DND-41 (cell line): ENCODE data around the gene SRRM5.
"Not testable (repeated sequence)": the region's sequence is repeated elsewhere in the genome, so short reads cannot be mapped to it uniquely, and the experiment has no call there.

Source experiments
- EZH2 ChIP-seq: IDR thresholded peaks from 3 replicates; pipeline ENCODE4 v1.6.1; 2012; ENCODE audit warnings: borderline replicate concordance, low read depth, mild to moderate bottlenecking, moderate library complexity, low read length, inconsistent platforms; ENCODE audit not compliant: severe bottlenecking
- TF ChIP-seq, protein P1 (sequence below): IDR thresholded peaks from 2 replicates; pipeline ENCODE4 v1.5.1; 2012; ENCODE audit warnings: borderline replicate concordance, low read length, moderate library complexity, mild to moderate bottlenecking; ENCODE audit not compliant: poor library complexity, severe bottlenecking; ENCODE audit errors: extremely low read depth

DNA sequence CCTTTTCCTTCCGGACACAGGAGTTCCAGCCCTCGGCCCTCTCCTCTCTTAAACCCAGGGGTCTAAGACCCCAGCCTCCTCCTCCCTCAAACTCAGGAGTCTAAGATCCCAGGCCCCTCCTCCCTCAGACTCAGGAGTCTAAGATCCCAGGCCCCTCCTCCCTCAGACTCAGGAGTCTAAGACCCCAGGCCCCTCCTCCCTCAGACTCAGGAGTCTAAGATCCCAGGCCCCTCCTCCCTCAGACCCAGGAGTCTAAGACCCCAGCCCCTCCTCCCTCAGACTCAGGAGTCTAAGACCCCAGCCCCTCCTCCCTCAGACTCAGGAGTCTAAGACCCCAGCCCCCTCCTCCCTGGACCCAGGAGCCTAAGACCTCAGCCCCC is 23.7 kb downstream of the SRRM5 start:
- TF ChIP-seq, protein P1, sequence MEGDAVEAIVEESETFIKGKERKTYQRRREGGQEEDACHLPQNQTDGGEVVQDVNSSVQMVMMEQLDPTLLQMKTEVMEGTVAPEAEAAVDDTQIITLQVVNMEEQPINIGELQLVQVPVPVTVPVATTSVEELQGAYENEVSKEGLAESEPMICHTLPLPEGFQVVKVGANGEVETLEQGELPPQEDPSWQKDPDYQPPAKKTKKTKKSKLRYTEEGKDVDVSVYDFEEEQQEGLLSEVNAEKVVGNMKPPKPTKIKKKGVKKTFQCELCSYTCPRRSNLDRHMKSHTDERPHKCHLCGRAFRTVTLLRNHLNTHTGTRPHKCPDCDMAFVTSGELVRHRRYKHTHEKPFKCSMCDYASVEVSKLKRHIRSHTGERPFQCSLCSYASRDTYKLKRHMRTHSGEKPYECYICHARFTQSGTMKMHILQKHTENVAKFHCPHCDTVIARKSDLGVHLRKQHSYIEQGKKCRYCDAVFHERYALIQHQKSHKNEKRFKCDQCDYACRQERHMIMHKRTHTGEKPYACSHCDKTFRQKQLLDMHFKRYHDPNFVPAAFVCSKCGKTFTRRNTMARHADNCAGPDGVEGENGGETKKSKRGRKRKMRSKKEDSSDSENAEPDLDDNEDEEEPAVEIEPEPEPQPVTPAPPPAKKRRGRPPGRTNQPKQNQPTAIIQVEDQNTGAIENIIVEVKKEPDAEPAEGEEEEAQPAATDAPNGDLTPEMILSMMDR, result not testable (repeated sequence)
- TF ChIP-seq EZH2, result not testable (repeated sequence)
